Fibroblast of pulmonary artery (primary cell): ENCODE results near the gene PAX7.

ENCODE experiments used
- DNase-seq: peaks from one replicate; pipeline ENCODE4 v3.0.0-alpha.2; 2010; ENCODE audit warnings: low read depth
- H3K4me3 ChIP-seq: replicated peaks from 2 replicates; pipeline ENCODE4 v1.5.1; 2011; ENCODE audit warnings: low read depth, mild to moderate bottlenecking, control low read depth, low read length, moderate library complexity
- CTCF ChIP-seq: IDR thresholded peaks from 2 replicates; pipeline ENCODE4 v1.5.1; 2011; ENCODE audit warnings: mild to moderate bottlenecking, control low read depth, low read length, inconsistent platforms; ENCODE audit errors: missing control alignments

PAX7 gene

GRCh38 chr1:18607289-18607760 lies 23.3 kb upstream of the PAX7 start:
- no peak for TF ChIP-seq CTCF
- no peak overlapping the region for H3K4me3 ChIP-seq
- no peak for DNase-seq

GRCh38 chr1:18608534-18608933 lies 22.1 kb upstream of the PAX7 start:
- DNase-seq, result no peak
- H3K4me3 ChIP-seq, result no peak overlapping the region
- no peak for TF ChIP-seq CTCF

- no peak for TF ChIP-seq CTCF
- DNase-seq, result no peak
- H3K4me3 ChIP-seq, result no peak overlapping the region
Observed at GRCh38 chr1:18611311-18611710, 19.3 kb upstream of the PAX7 start.

GRCh38 chr1:18612073-18612472 lies 18.6 kb upstream of the PAX7 start:
- no peak for DNase-seq
- TF ChIP-seq CTCF, result no peak
- no peak overlapping the region for H3K4me3 ChIP-seq

DNA sequence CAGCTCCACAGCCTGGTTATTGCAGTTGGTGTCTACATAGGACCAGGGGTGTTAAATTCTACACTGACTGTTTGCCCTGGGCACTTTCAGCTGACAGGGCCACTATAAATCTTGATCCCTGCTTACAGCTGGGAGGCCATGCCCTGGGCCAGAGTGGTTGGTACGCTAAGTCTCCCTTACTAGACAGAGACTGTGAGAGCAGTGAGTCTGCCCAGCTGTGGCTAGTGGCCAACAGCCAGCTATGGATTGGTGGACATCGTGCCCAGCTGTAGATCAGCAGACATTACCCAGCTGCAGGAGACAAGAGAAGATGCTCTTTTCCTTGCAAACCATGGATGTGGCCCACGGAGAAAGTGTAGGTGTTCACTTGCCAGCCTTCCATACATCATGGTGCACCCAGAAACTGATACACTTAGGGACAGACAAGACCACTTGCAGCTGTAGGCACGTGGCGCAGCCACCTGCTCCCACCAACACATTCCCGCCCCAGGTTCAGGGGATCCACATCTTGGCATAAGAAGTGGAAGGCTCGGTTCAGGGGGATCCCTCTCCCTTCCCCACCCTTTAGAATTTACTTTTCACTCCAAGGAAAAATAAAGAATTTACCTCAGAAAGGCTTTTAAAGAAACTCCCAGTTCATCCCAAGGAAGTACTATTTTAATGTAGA lies 16.4 kb upstream of the PAX7 start:
- no peak overlapping the region for H3K4me3 ChIP-seq
- no peak for TF ChIP-seq CTCF
- no peak for DNase-seq

- TF ChIP-seq CTCF, result no peak
- peak; percentile 7 for DNase-seq
Observed at GRCh38 chr1:18618546-18619466, 11.8 kb upstream of the PAX7 start.

More at GRCh38 chr1:18618546-18619466, 11.8 kb upstream of the PAX7 start:
- no peak overlapping the region for H3K4me3 ChIP-seq
